ENCODE results near the gene ATG16L2.

Gene ATG16L2

GRCh38 chr11:72814286-72815109 lies at the start of gene ATG16L2:
ATG16L2 (plus strand) TSS chr11:72814411; CDS start chr11:72814446, 35 bp downstream.
- DNase-seq (ENCODE audit: low spot score), result peak; percentile 97

GRCh38 chr11:72764503-72764902 lies 49.7 kb upstream of the ATG16L2 start:
- no peak for DNase-seq (ENCODE audit: low spot score)

- no peak for DNase-seq (ENCODE audit: low spot score)
Measured at GRCh38 chr11:72766152-72766902, 47.9 kb upstream of the ATG16L2 start.

- DNase-seq (ENCODE audit: low spot score), result no peak
Measured at GRCh38 chr11:72767203-72768062, 46.8 kb upstream of the ATG16L2 start.

GRCh38 chr11:72768581-72768980 lies 45.6 kb upstream of the ATG16L2 start:
- DNase-seq (ENCODE audit: low spot score), result no peak

- DNase-seq (ENCODE audit: low spot score), result no peak
Measured at GRCh38 chr11:72769680-72770079, 44.5 kb upstream of the ATG16L2 start.

- DNase-seq (ENCODE audit: low spot score), result no peak
Measured at GRCh38 chr11:72770799-72771198, 43.4 kb upstream of the ATG16L2 start.

GRCh38 chr11:72771507-72771906 lies 42.7 kb upstream of the ATG16L2 start:
- DNase-seq (ENCODE audit: low spot score), result peak; percentile 71

GRCh38 chr11:72772059-72772458 lies 42.2 kb upstream of the ATG16L2 start:
- DNase-seq (ENCODE audit: low spot score), result no peak

- DNase-seq (ENCODE audit: low spot score), result peak; percentile 91
Measured at GRCh38 chr11:72773291-72773690, 40.9 kb upstream of the ATG16L2 start.

GRCh38 chr11:72773696-72774095 lies 40.5 kb upstream of the ATG16L2 start:
- DNase-seq (ENCODE audit: low spot score), result no peak

GRCh38 chr11:72774499-72774898 lies 39.7 kb upstream of the ATG16L2 start:
- no peak for DNase-seq (ENCODE audit: low spot score)

GRCh38 chr11:72775288-72776110 lies 38.7 kb upstream of the ATG16L2 start:
- no peak for DNase-seq (ENCODE audit: low spot score)

- DNase-seq (ENCODE audit: low spot score), result no peak
Measured at GRCh38 chr11:72776117-72776843, 37.9 kb upstream of the ATG16L2 start.

- DNase-seq (ENCODE audit: low spot score), result no peak
Measured at GRCh38 chr11:72776844-72777754, 37.1 kb upstream of the ATG16L2 start.

GRCh38 chr11:72777755-72778278 lies 36.4 kb upstream of the ATG16L2 start:
- no peak for DNase-seq (ENCODE audit: low spot score)

- no peak for DNase-seq (ENCODE audit: low spot score)
Measured at GRCh38 chr11:72778535-72779494, 35.4 kb upstream of the ATG16L2 start.

GRCh38 chr11:72779495-72780128 lies 34.6 kb upstream of the ATG16L2 start:
- DNase-seq (ENCODE audit: low spot score), result no peak

Measured in AG08396 (cell line).